DND-41 (cell line): ENCODE measurements around the gene LIPG.

Experiments
- ATAC-seq: fragments of 200-7000 bp; cut with Tn5 transposase; 3 replicates; pipeline ENCODE4 v1.9.1; 2021; ENCODE audit warnings: low read depth; ENCODE audit not compliant: insufficient read depth
- DNase-seq: peaks from one replicate; pipeline ENCODE4 v3.0.0-alpha.2; 2020
- H2AFZ ChIP-seq: 2 replicates; pipeline ENCODE4 v1.6.0; 2012; ENCODE audit warnings: low read depth, low read length
- H3K27ac ChIP-seq: 2 replicates; pipeline ENCODE4 v1.5.1; 2012; ENCODE audit warnings: low read length, inconsistent platforms
- H3K27me3 ChIP-seq: fragments of 200-600 bp; sonication (generic); 2 replicates; pipeline ENCODE4 v1.6.0; 2012; ENCODE audit warnings: low read length, mild to moderate bottlenecking, inconsistent platforms; ENCODE audit not compliant: insufficient read depth, poor library complexity
- H3K36me3 ChIP-seq: 2 replicates; pipeline ENCODE4 v1.5.1; 2012; ENCODE audit warnings: low read length, inconsistent platforms; ENCODE audit not compliant: insufficient read depth
- H3K4me1 ChIP-seq: 2 replicates; pipeline ENCODE4 v1.5.1; 2012; ENCODE audit warnings: mild to moderate bottlenecking, low read length; ENCODE audit not compliant: insufficient read depth
- H3K4me2 ChIP-seq: 2 replicates; pipeline ENCODE4 v1.6.0; 2012; ENCODE audit warnings: mild to moderate bottlenecking, moderate library complexity, low read length, inconsistent platforms; ENCODE audit not compliant: insufficient read depth
- H3K4me3 ChIP-seq, 2 experiments: fragments of 200-600 bp in 1 of 2; shearing (Covaris generic) in 1 of 2; 2 replicates each; pipeline ENCODE4 v1.5.1; 2012 to 2016; ENCODE audit warnings: inconsistent platforms in 2 of 2, low read length in 2 of 2, mild to moderate bottlenecking in 2 of 2, low read depth in 1 of 2, moderate library complexity in 1 of 2
- H3K79me2 ChIP-seq: 2 replicates; pipeline ENCODE4 v1.6.0; 2012; ENCODE audit warnings: low read length, inconsistent platforms; ENCODE audit not compliant: insufficient read depth
- H3K9ac ChIP-seq: 2 replicates; pipeline ENCODE4 v1.6.0; 2012; ENCODE audit warnings: low read depth, mild to moderate bottlenecking, inconsistent platforms, low read length, moderate library complexity
- H3K9me3 ChIP-seq: 2 replicates; pipeline ENCODE4 v1.5.1; 2012; ENCODE audit warnings: low read length, moderate library complexity, mild to moderate bottlenecking, inconsistent platforms; ENCODE audit not compliant: insufficient read depth, severe bottlenecking
- H4K20me1 ChIP-seq: 2 replicates; pipeline ENCODE4 v1.6.0; 2012; ENCODE audit warnings: low read length; ENCODE audit not compliant: insufficient read depth
- EZH2 ChIP-seq: IDR thresholded peaks from 3 replicates; pipeline ENCODE4 v1.6.1; 2012; ENCODE audit warnings: borderline replicate concordance, low read depth, mild to moderate bottlenecking, moderate library complexity, low read length, inconsistent platforms; ENCODE audit not compliant: severe bottlenecking
- TF ChIP-seq, protein P1 (sequence below): IDR thresholded peaks from 2 replicates; pipeline ENCODE4 v1.5.1; 2012; ENCODE audit warnings: borderline replicate concordance, low read length, moderate library complexity, mild to moderate bottlenecking; ENCODE audit not compliant: poor library complexity, severe bottlenecking; ENCODE audit errors: extremely low read depth

The LIPG gene

DNA sequence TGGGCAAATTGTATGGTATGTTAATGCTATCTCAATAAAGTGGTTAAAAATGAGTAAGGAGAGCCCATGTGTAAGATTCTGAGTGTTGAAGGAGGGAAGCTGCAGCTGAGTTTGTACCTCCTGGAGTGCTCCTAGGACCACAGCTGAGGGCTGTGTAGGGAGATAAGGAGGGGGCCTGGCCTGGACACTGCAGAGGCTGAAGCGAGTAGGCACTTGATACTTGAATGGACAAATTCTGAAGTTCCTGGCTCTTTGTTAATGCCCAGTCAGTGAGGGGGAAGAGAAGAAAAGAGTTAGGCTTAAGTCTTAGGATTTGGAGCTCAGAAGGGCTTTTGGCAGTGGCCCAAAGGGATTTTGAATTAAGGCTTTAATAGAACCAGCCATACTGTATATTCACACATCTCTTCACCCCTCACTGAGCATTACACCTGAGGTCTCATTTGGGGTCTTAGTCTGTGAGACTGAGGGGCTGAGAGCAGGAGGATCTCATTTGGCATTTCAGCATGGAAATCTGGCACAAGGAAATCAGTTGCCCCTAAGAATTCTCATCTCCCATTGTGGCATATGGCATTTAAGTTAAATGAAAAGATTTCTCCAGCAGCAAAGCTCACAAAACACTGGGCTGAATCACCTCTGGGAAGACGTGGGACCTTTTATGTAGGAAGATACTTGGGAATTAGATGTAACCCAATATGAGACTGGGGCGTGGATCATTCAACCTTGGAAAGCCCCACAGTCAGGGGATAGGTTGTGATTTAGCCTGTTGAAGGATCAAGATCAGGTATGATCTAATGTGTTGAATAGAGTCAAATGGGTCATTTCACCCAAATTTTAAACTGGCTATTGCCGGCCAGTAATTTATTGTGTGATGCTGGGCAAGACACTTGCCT, 46.8 kb downstream of the LIPG start:
- H3K27ac ChIP-seq, result no peak overlapping the region
- H3K4me2 ChIP-seq, result no peak overlapping the region
- TF ChIP-seq EZH2, result no peak
- TF ChIP-seq, protein P1, sequence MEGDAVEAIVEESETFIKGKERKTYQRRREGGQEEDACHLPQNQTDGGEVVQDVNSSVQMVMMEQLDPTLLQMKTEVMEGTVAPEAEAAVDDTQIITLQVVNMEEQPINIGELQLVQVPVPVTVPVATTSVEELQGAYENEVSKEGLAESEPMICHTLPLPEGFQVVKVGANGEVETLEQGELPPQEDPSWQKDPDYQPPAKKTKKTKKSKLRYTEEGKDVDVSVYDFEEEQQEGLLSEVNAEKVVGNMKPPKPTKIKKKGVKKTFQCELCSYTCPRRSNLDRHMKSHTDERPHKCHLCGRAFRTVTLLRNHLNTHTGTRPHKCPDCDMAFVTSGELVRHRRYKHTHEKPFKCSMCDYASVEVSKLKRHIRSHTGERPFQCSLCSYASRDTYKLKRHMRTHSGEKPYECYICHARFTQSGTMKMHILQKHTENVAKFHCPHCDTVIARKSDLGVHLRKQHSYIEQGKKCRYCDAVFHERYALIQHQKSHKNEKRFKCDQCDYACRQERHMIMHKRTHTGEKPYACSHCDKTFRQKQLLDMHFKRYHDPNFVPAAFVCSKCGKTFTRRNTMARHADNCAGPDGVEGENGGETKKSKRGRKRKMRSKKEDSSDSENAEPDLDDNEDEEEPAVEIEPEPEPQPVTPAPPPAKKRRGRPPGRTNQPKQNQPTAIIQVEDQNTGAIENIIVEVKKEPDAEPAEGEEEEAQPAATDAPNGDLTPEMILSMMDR, result no peak

GRCh38 chr18:49609256-49610021, 47.6 kb downstream of the LIPG start:
- TF ChIP-seq, protein P1, result no peak
- no peak for TF ChIP-seq EZH2
- Histone ChIP-seq H3K36me3 (no peaks in the 10 kb centered on the region), H3K4me1 (no peaks in the 10 kb centered on the region), H3K9me3 (peaks cover 6% of the 10 kb centered on the region), H3K27ac (no peak overlapping the region), H2AFZ (no peak overlapping the region), H3K27me3 (peaks cover 12% of the 10 kb centered on the region), H3K79me2 (no peaks in the 10 kb centered on the region), H3K9ac (no peak overlapping the region), H3K4me3 (no peak overlapping the region), H4K20me1 (no peaks in the 10 kb centered on the region; the same call in 1 of the 2 replicates), H3K4me2 (no peak overlapping the region)
- DNase-seq (no peak), ATAC-seq (no peak)

More for the DNA sequence above, 46.8 kb downstream of the LIPG start:
- Histone ChIP-seq H3K4me1 (no peaks in the 10 kb centered on the region), H3K9ac (no peak overlapping the region), H3K9me3 (peaks cover 6% of the 10 kb centered on the region), H3K4me3 (no peak overlapping the region), H2AFZ (no peak overlapping the region), H3K27me3 (peaks cover 10% of the 10 kb centered on the region), H3K36me3 (no peaks in the 10 kb centered on the region), H3K79me2 (no peaks in the 10 kb centered on the region), H4K20me1 (no peaks in the 10 kb centered on the region; the same call in 1 of the 2 replicates)
- DNase-seq (no peak), ATAC-seq (no peak)

GRCh38 chr18:49610022-49610445, 48.2 kb downstream of the LIPG start:
- H3K79me2 ChIP-seq, result no peaks in the 10 kb centered on the region
- no peak overlapping the region for H3K4me2 ChIP-seq
- no peak for TF ChIP-seq EZH2
- TF ChIP-seq, protein P1, result no peak
- H3K9ac ChIP-seq, result no peak overlapping the region
- no peak overlapping the region for H3K27ac ChIP-seq
- peaks cover 11% of the 10 kb centered on the region for H3K27me3 ChIP-seq
- H4K20me1 ChIP-seq, result no peaks in the 10 kb centered on the region; the same call in 1 of the 2 replicates
- DNase-seq, result no peak
- H3K36me3 ChIP-seq, result no peaks in the 10 kb centered on the region
- no peak overlapping the region for H3K4me3 ChIP-seq
- peaks cover 6% of the 10 kb centered on the region for H3K9me3 ChIP-seq
- H2AFZ ChIP-seq, result no peak overlapping the region
- H3K4me1 ChIP-seq, result no peaks in the 10 kb centered on the region
- ATAC-seq, result no peak
